HG03135 (cell line): ENCODE measurements around the gene ANO1.

Experiments
- ATAC-seq: cut with Tn5 transposase; IDR thresholded peaks from one replicate; pipeline ENCODE4 v1.9.1; 2021; ENCODE audit warnings: mild to moderate bottlenecking, moderate library complexity; ENCODE audit not compliant: unreplicated experiment

The ANO1 gene

GRCh38 chr11:70156291-70157037 lies 78.3 kb downstream of the ANO1 start:
- no peak for ATAC-seq

DNA sequence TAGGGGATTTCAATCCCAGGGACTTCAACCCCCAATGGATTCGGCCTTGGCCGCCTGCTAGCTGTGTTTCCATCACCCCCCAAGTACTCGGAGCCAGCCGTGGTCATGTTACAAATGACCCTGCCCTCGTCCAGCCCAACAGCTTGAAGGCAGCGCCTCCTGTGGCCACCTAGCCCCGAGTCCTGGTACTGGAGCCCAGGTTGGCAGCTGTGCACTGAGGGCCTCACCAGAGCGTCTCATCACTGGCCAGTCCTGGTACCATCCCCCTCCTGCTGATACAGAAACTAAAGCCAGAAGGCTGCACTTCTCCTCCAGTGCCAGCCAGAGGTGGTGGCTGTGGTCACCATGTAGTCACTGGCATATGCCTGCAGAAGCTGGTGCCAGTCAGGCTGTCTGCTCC lies 80.1 kb downstream of the ANO1 start:
- no peak for ATAC-seq

GRCh38 chr11:70158757-70159389 lies 80.8 kb downstream of the ANO1 start:
- no peak for ATAC-seq

- ATAC-seq, result no peak
Observed at GRCh38 chr11:70159627-70160570, 81.8 kb downstream of the ANO1 start.

DNA sequence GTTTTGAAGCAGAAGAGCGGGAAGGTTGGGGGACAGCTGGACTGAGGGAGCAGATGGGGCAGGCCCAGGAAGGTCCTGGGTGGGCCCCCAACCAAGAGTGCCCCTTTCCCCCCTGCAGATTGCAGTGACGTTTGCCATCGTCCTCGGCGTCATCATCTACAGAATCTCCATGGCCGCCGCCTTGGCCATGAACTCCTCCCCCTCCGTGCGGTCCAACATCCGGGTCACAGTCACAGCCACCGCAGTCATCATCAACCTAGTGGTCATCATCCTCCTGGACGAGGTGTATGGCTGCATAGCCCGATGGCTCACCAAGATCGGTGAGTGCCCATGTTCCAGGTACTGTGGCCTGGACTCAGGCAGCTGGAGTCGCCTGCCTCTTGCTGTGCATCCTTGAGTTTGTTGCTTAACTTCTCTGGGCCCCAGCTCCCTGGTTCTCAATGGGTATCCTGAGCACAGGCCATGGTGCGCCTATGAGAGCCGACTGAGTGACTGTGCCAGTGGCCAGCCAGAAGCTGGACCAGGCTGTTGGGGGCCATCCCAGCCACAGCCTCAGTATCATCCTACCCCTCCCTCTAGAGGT lies 83.0 kb downstream of the ANO1 start:
- ATAC-seq, result no peak

DNA sequence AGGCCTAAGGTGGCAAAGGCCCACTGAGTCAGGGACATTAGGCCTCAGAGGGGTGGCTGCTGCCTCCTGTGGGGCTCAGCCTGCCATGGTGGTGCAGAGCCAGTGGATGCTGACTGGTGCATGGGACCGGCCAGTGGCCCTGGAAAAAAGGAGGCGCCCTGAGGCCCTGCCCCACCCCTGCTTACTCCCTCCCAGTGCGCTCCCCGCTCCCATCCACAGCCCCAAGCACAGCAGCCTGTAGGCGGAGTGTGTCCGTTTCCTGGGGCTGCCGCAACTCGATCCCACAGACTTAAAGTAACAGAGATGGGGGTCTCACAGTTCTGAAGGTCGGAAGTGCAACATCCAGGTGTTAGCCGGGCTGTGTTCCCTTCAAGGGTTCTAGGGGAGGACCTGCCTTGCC lies 86.6 kb downstream of the ANO1 start:
- no peak for ATAC-seq

DNA sequence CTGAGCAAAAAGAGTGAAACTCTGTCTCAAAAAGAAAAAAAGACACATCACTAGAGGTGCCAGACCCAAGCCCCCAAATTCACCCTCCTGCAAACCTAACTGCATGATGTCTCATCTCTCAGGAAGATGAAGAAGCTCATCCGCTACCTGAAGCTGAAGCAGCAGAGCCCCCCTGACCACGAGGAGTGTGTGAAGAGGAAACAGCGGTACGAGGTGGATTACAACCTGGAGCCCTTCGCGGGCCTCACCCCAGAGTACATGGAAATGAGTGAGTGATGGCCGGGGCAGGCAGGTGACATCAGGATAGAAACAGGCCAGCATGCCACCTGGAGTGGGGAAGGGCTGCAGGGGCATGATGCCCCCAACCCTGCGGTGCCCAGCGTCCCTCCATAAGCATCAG lies 89.0 kb downstream of the ANO1 start:
- ATAC-seq, result no peak

DNA sequence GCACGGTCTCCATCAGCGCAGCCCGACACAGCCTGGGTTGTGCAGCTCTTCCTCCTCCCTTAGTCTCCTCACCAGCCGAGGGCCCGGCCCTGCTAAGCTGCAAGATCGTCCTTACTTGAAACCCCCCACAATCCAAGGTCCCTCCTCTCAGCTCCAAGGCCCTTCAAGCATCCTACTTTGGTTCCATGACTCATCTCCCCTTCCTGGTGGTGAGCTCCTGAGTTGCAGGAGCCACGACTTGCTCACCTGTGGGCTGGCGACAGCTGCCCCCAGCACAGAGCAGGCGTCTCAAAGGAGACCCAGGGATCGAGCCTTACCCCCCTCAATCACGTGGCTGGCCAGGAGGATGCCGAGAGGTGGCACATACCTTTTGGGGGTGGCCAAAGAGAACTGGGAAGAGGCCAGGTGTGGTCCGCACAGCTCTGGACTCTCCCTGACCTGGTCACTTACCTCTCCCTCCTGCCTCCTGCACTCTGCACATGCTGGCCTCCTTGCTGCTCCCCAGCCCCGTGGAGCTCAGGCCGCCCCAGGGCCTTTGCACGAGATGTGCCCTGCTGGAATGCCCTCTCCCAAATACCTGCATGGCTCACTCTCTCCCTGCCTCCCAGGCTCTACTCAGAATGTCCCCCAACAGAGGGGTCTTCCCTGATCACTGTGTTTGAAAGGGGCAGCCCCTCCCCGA lies 89.7 kb downstream of the ANO1 start:
- ATAC-seq, result no peak

DNA sequence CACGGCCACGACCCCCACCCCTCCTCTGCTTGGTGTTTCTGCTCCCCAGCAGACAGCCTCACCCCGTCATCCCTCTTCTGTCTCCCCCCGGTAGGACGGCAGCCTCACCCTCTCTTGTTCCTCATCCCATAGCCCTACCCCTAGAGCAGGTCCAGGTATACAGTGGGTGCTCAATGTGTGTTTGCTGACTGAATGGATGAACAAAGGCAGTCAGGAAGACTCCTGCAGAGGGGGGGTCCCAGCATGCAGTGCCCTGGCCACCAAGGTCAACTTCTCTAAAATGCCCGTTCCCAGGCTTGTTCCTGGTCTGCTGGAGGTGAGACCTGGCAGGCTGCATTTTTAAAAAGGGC lies 90.3 kb downstream of the ANO1 start:
- no peak for ATAC-seq

DNA sequence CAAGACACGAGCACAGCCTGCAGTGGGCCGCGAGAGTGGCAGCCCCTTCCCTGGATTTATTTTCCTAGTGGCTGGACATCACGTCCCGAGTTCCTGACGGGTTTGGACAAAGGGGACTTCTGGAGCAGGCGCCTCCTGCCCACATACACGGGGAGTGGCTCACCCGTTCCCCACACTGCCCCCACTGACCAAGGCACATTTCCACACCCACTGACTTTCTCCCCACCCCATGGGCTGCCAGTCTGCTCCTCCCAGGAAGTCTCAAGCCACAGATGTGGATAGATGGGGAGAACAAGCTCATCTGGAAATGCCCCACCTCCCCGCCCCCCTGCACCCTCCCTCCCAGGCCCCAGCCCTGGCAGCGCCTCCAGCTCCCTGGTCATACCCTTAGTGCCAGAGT lies 91.0 kb downstream of the ANO1 start:
- ATAC-seq, result no peak

GRCh38 chr11:70169632-70170031 lies 91.5 kb downstream of the ANO1 start:
- no peak for ATAC-seq

DNA sequence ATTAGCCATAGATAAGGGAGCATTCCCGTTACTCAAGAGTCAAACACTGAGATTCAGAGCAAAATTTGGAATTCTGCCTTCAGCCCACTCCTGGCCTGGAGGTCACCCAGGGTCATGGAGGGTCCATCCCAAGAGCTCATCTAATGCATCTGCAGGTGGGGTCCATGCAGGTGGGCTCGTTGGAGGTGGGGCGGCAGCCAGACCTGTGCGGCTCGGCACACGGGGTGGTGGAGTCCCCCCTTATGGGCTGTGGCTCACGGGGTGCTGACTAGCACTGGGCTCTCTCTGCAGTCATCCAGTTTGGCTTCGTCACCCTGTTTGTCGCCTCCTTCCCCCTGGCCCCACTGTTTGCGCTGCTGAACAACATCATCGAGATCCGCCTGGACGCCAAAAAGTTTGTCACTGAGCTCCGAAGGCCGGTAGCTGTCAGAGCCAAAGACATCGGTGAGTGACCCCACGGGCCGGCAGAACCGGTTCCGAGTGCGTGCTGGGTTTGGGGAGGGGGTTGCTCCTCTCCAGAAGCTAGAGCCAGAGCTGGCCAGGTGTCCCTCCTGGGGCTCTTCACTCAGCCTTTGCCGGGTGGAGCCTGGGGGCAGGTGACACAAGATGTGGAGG lies 92.6 kb downstream of the ANO1 start:
- ATAC-seq, result no peak

DNA sequence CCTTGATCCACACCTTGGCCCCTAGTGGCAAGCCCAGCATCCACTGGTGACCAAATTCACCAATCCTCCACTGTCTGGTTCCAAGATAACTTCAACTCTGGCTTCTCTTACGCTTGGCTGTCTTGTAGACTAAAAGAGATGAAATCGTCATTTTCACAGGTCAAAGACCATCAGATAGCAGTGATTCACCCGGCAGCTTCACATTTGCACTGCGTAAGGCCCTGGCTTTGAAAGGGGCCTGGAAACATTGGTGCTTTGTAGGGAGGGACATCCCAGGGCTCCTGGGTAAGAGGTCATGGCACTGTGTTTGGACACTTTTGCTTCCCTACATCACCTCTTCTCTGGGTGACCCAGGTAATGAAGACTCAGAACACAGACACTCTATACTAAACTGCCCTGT lies 94.9 kb downstream of the ANO1 start:
- ATAC-seq, result no peak

GRCh38 chr11:70174547-70175235 lies 96.6 kb downstream of the ANO1 start:
- no peak for ATAC-seq

GRCh38 chr11:70175236-70175698 lies 97.2 kb downstream of the ANO1 start:
- no peak for ATAC-seq

DNA sequence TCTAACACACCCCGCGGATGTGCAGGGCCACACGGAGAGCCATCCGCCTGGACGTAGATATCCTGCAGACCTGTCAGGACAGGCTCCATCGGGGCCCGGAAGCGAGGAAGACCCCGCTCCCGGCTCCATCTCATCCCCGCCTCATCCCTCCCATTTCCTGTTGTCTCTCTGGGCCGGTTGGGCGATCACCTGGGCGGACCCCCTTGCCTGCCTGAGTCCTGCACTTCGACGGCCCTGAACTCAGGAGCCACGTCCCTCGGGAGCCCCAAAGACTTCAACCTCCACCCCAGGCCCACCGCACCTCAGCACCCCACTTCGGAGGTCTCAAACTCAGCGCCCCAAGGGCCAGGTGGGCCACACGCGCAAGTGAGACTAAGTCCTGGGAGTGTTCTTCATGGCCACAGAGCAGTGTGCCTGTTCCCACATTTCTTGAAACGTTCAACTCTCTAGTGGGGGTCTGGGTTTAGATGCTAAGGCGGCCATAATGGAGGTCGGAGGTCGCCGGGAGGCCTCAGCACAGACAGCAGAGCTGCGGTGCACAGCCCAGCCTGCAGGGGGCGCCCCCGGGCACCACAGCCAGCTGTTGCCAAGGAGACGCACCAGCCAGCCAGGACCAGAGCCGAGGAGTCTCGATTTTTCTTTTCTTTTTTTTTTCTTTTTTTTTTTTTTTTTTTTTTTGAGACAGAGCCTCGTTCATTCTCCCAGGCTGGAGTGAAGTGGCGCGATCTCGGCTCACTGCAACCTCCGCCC lies 99.0 kb downstream of the ANO1 start:
- ATAC-seq, result no peak

DNA sequence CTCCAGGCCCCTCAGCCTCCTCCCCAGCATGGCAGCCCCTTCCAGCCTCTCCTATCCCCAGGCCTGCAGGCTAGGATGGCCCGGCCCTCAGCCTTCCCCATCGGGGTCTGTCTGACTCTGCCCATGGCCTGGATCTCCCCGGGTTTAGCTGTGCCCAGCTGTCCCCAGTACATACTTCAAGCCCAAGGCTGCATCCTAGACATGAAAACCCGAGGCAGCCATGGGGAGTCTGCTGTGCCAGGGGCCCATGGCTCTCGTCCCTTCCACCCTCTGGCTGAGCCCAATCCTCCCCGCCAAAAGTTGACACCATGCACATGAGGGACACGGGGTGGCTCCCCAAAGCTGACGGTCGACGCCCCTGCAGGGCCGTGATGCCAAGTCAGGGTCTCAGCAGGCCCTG lies 102.8 kb downstream of the ANO1 start:
- no peak for ATAC-seq

GRCh38 chr11:70182266-70182665 lies 104.1 kb downstream of the ANO1 start:
- no peak for ATAC-seq

DNA sequence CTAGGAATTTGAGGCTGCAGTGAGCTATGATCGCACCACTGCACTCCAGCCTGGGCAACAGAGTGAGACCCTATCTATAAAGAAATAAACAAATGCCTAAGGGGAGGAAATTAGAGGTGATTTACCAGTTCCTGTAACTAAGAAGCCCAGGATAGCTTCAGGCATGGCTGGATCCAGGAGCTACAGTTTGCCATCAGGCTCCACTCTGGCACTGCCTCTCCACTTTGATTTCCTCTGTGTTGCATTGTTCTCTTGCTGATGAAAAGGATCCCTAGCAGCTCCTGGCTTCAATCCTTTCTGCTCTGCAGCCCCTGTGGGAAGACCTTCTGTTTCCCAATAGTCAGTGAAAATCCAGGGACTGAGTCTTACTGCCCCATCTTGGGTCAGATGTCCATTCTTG lies 104.9 kb downstream of the ANO1 start:
- ATAC-seq, result no peak
